Cardiac fibroblast (primary cell): ENCODE measurements around the gene FGF2.
A peak's percentile ranks its signal among the peaks of the same experiment; 100 is the strongest.
"Not testable (repeated sequence)": the region's sequence is repeated elsewhere in the genome, so short reads cannot be mapped to it uniquely, and the experiment has no call there.

Experiments used
- DNase-seq, 2 donors: peaks; one replicate each; pipeline versions ENCODE4 v3.0.0 to v3.0.0-alpha.2; 2010; ENCODE audit warnings: low read depth in 2 of 2
- H3K4me3 ChIP-seq, 2 donors: replicated peaks in 1 of 2; 1 replicate in 1 of 2; 2 replicates in 1 of 2; pipeline ENCODE4 v1.5.1; 2011; ENCODE audit warnings: low read depth in 2 of 2, low read length in 2 of 2, mild to moderate bottlenecking in 2 of 2, moderate library complexity in 1 of 2
- CTCF ChIP-seq: IDR thresholded peaks from one replicate; pipeline ENCODE4 v1.5.1; 2011; ENCODE audit warnings: low read depth, mild to moderate bottlenecking, low read length, inconsistent platforms

The FGF2 gene

GRCh38 chr4:122798101-122798500 is 28.5 kb upstream of the FGF2 start:
- H3K4me3 ChIP-seq: peak overlapping the region in 1 of 2 donors; percentile 1
- peak; percentile 17 for TF ChIP-seq CTCF
- peak; percentile 94 to 96 for DNase-seq

GRCh38 chr4:122798917-122799316 is 27.7 kb upstream of the FGF2 start:
- no peak for TF ChIP-seq CTCF
- no peak for DNase-seq
- no peak overlapping the region for H3K4me3 ChIP-seq

- peak; percentile 72 to 85 for DNase-seq
- no peak for TF ChIP-seq CTCF
- no peak overlapping the region for H3K4me3 ChIP-seq
Measured at GRCh38 chr4:122803788-122804208, 22.8 kb upstream of the FGF2 start.

- peak in 1 of 2 donors; percentile 65 for DNase-seq
- H3K4me3 ChIP-seq: no peak overlapping the region
- no peak for TF ChIP-seq CTCF
Measured at GRCh38 chr4:122806981-122807679, 19.5 kb upstream of the FGF2 start.

- H3K4me3 ChIP-seq: no peak overlapping the region
- TF ChIP-seq CTCF: no peak
- DNase-seq: peak; percentile 41 to 65
Measured at GRCh38 chr4:122810669-122811068, 16.0 kb upstream of the FGF2 start.

GRCh38 chr4:122811781-122812180 is 14.8 kb upstream of the FGF2 start:
- not testable (repeated sequence) for H3K4me3 ChIP-seq, DNase-seq

GRCh38 chr4:122812823-122813222 is 13.8 kb upstream of the FGF2 start:
- H3K4me3 ChIP-seq, DNase-seq: not testable (repeated sequence)

- no peak overlapping the region for H3K4me3 ChIP-seq
- TF ChIP-seq CTCF: no peak
- no peak for DNase-seq
Measured at GRCh38 chr4:122814426-122814825, 12.2 kb upstream of the FGF2 start.
